KMS-11 (cell line): ENCODE results near the gene IGSF8.
A peak's percentile ranks its signal among the peaks of the same experiment; 100 is the strongest.

Source experiments
- H2AFZ ChIP-seq: fragments of 200-600 bp; sonication (generic); 2 replicates; pipeline ENCODE4 v1.6.1; 2016; ENCODE audit warnings: antibody characterized with exemption, mixed run types, low read depth
- H3K27ac ChIP-seq: fragments of 200-600 bp; sonication (generic); 2 replicates; pipeline ENCODE4 v1.6.1; 2016; ENCODE audit warnings: mild to moderate bottlenecking, mixed run types
- H3K27me3 ChIP-seq: fragments of 200-600 bp; sonication (generic); 2 replicates; pipeline ENCODE4 v1.6.1; 2017; ENCODE audit warnings: mild to moderate bottlenecking, low read depth, mixed run types, moderate library complexity; ENCODE audit not compliant: insufficient read depth
- H3K36me3 ChIP-seq: fragments of 200-600 bp; sonication (generic); 2 replicates; pipeline ENCODE4 v1.6.1; 2017; ENCODE audit warnings: mild to moderate bottlenecking, mixed run types; ENCODE audit not compliant: insufficient read depth
- H3K4me1 ChIP-seq: fragments of 200-600 bp; sonication (generic); 2 replicates; pipeline ENCODE4 v1.6.1; 2016; ENCODE audit warnings: mild to moderate bottlenecking, low read depth, mixed run types; ENCODE audit not compliant: poor library complexity, severe bottlenecking
- H3K4me2 ChIP-seq: fragments of 200-600 bp; sonication (generic); 2 replicates; pipeline ENCODE4 v1.7.0; 2016; ENCODE audit warnings: mild to moderate bottlenecking, mixed run types
- H3K4me3 ChIP-seq: fragments of 200-600 bp; sonication (generic); IDR thresholded peaks from 2 replicates; pipeline ENCODE4 v1.6.1; 2017; ENCODE audit warnings: low read depth, low read length, mixed read lengths; ENCODE audit not compliant: insufficient read depth
- H3K79me2 ChIP-seq: fragments of 200-600 bp; sonication (generic); 2 replicates; pipeline ENCODE4 v1.6.1; 2016; ENCODE audit warnings: low read depth, mixed run types; ENCODE audit not compliant: insufficient read depth
- H3K9ac ChIP-seq: fragments of 200-600 bp; sonication (generic); 2 replicates; pipeline ENCODE4 v1.6.1; 2016; ENCODE audit warnings: mild to moderate bottlenecking, mixed run types
- H4K20me1 ChIP-seq: fragments of 200-600 bp; sonication (generic); 2 replicates; pipeline ENCODE4 v1.6.1; 2016; ENCODE audit warnings: mild to moderate bottlenecking, mixed run types; ENCODE audit not compliant: insufficient read depth
- TF ChIP-seq, protein P1 (sequence below): fragments of 200-600 bp; sonication (generic); conservative IDR thresholded peaks from 2 replicates; pipeline ENCODE4 v1.6.1; 2017; ENCODE audit warnings: low read depth, mild to moderate bottlenecking, antibody characterized with exemption, low read length, moderate library complexity, mixed read lengths

The IGSF8 gene

GRCh38 chr1:160074865-160075264, 23.6 kb downstream of the IGSF8 start:
- Histone ChIP-seq H3K4me2 (no peak overlapping the region), H4K20me1 (no peaks in the 10 kb centered on the region), H2AFZ (no peak overlapping the region), H3K36me3 (no peaks in the 10 kb centered on the region), H3K27ac (no peak overlapping the region), H3K4me1 (peaks cover 40% of the 10 kb centered on the region), H3K79me2 (no peaks in the 10 kb centered on the region), H3K4me3 (no peak overlapping the region), H3K9ac (no peak overlapping the region), H3K27me3 (peaks cover 6% of the 10 kb centered on the region; the same call in 1 of the 2 replicates)
- TF ChIP-seq, protein P1, sequence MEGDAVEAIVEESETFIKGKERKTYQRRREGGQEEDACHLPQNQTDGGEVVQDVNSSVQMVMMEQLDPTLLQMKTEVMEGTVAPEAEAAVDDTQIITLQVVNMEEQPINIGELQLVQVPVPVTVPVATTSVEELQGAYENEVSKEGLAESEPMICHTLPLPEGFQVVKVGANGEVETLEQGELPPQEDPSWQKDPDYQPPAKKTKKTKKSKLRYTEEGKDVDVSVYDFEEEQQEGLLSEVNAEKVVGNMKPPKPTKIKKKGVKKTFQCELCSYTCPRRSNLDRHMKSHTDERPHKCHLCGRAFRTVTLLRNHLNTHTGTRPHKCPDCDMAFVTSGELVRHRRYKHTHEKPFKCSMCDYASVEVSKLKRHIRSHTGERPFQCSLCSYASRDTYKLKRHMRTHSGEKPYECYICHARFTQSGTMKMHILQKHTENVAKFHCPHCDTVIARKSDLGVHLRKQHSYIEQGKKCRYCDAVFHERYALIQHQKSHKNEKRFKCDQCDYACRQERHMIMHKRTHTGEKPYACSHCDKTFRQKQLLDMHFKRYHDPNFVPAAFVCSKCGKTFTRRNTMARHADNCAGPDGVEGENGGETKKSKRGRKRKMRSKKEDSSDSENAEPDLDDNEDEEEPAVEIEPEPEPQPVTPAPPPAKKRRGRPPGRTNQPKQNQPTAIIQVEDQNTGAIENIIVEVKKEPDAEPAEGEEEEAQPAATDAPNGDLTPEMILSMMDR: no peak

GRCh38 chr1:160071289-160071688, 27.1 kb downstream of the IGSF8 start:
- no peak overlapping the region for H3K9ac ChIP-seq
- no peaks in the 10 kb centered on the region for H3K79me2 ChIP-seq
- no peaks in the 10 kb centered on the region for H4K20me1 ChIP-seq
- H3K4me2 ChIP-seq: peak overlapping the region; percentile 35
- peak overlapping the region; percentile 8 for H3K4me3 ChIP-seq
- TF ChIP-seq, protein P1: no peak
- H3K36me3 ChIP-seq: no peaks in the 10 kb centered on the region
- H3K27me3 ChIP-seq: no peaks in the 10 kb centered on the region
- H2AFZ ChIP-seq: peak overlapping the region; percentile 32; the same call in 1 of the 2 replicates
- peak overlapping the region; percentile 62; the same call in 1 of the 2 replicates for H3K27ac ChIP-seq
- peaks cover 32% of the 10 kb centered on the region for H3K4me1 ChIP-seq

GRCh38 chr1:160070243-160071163, 27.9 kb downstream of the IGSF8 start:
- Histone ChIP-seq H3K79me2 (no peaks in the 10 kb centered on the region), H3K27me3 (no peaks in the 10 kb centered on the region), H2AFZ (peak overlapping the region; percentile 19; the same call in 1 of the 2 replicates), H3K36me3 (no peaks in the 10 kb centered on the region), H3K4me2 (peak overlapping the region; percentile 35), H3K4me1 (peaks cover 32% of the 10 kb centered on the region), H3K27ac (no peak overlapping the region), H3K4me3 (peak overlapping the region; percentile 8), H3K9ac (no peak overlapping the region), H4K20me1 (no peaks in the 10 kb centered on the region)
- TF ChIP-seq, protein P1: no peak

- H4K20me1 ChIP-seq: no peaks in the 10 kb centered on the region
- no peak within 1 kb of the TSS for H3K27ac ChIP-seq
- no peaks in the 10 kb centered on the region for H3K79me2 ChIP-seq
- no peak within 1 kb of the TSS for H3K9ac ChIP-seq
- H3K4me3 ChIP-seq: peak within 1 kb of the TSS; percentile 8
- H3K27me3 ChIP-seq: no peaks in the 10 kb centered on the region
- peak within 1 kb of the TSS; percentile 35 for H3K4me2 ChIP-seq
- peak within 1 kb of the TSS; percentile 19; the same call in 1 of the 2 replicates for H2AFZ ChIP-seq
- H3K36me3 ChIP-seq: no peaks in the 10 kb centered on the region
- TF ChIP-seq, protein P1: no peak
- H3K4me1 ChIP-seq: peaks cover 32% of the 10 kb centered on the region
Measured at GRCh38 chr1:160069460-160070231, 28.8 kb downstream of the IGSF8 start, which contains the start of gene KCNJ10. Gene KCNJ10 (minus strand): TSS chr1:160070160. CDS start chr1:160042532, 27,628 bp downstream.
